ENCODE results near the gene ALKBH5.
A peak's percentile ranks its signal among the peaks of the same experiment; 100 is the strongest.

DNA sequence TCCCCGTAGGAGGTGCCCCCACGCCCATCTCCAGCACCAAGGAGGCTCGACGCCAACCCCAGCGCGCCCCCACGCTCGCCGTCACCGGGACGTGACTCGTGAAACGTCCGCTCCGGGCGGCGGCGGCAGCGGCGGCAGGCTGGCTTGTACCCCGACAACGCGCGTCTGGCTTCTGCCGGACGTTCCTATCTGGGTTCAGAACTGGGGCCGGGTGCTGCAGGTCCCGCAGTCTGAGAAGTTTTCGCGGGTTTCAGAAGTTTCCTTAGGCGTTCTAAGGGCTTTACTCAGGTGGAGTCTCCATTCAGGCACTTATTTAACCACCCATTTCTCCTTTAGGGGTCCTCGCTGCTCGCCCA is 672 bp upstream of the ALKBH5 start:
- TF ChIP-seq POLR2A (IDR thresholded peaks at IDR 0.05) (peak in 1 of 2 donors; percentile 48), CTCF (IDR thresholded peaks at IDR 0.05) (no peak)

Measured in heart left ventricle (tissue), 13 donors.